Measurements from ENCODE around the gene DOC2A. TPM values are rescaled to one million over a fixed set of nuclear protein-coding genes. Genes with fewer than 3 reads are reported as not detected.

The DOC2A gene
- total and polyA plus RNA-seq, 2 experiments from 2014 or later: 9.8 to 10.0 TPM

DNA sequence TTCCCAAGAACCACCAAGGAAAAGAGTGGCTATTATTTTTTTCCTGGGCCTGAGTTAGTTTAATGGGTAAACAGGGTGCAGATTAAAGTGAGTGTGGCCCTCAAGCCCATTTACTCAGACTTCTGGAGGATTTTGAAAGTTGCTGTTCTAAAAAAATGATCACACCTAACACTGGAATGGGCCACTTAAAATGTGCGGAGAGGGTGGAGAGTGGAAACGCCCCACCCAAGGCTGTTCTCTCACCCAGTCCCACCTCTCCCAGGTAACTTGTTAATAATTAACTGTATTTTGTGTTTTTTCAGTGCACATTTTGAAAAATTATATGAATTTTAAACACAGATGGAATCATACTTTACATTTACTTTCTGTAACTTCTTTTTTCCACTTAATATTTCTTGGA is 20.8 kb downstream of the DOC2A start (continued):
- TF ChIP-seq, protein P1, sequence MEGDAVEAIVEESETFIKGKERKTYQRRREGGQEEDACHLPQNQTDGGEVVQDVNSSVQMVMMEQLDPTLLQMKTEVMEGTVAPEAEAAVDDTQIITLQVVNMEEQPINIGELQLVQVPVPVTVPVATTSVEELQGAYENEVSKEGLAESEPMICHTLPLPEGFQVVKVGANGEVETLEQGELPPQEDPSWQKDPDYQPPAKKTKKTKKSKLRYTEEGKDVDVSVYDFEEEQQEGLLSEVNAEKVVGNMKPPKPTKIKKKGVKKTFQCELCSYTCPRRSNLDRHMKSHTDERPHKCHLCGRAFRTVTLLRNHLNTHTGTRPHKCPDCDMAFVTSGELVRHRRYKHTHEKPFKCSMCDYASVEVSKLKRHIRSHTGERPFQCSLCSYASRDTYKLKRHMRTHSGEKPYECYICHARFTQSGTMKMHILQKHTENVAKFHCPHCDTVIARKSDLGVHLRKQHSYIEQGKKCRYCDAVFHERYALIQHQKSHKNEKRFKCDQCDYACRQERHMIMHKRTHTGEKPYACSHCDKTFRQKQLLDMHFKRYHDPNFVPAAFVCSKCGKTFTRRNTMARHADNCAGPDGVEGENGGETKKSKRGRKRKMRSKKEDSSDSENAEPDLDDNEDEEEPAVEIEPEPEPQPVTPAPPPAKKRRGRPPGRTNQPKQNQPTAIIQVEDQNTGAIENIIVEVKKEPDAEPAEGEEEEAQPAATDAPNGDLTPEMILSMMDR (conservative IDR thresholded peaks at IDR 0.05; ENCODE audit: low read depth in 2 of 2): no peak
- TF ChIP-seq NANOG (IDR thresholded peaks at IDR 0.05; ENCODE audit: borderline replicate concordance) (no peak), ZNF114 (CRISPR knock-in tag; IDR thresholded peaks at IDR 0.05) (no peak)

DNA sequence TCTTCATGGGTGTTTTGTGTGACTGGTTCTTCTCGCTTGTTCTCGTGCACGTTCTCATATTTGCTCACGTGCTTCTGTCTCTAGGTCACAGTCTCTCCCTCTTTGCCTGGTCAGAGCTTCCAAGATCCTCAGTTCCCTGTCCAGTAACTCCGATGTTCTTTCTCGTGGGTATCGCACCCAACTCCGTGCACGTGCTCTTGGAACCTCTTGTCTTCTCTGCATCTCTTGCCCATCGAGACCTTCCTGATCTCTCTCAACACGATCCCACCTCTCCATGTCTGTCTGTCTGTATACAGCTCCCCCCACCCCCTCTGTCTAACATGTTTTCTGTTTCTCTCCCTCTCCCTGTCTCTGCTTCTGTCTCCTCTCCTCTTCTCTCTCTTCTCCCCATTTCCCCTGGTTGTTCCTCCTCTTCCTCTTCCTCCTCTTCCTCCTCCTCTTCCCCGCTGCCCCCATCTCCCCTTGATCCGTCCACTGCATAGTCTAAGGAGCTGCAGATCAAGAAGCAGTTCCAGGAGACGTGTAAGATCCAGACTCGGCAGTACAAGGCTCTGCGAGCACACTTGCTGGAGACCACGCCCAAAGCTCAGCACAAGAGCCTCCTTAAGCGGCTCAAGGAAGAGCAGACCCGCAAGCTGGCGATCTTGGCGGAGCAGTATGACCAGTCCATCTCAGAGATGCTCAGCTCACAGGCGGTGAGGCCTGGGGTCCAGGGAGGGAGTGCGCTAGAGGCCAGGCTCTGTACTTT is 21.5 kb downstream of the DOC2A start:
- peaks cover 3% of the 10 kb centered on the region for H3K27me3 Mint-ChIP-seq (ENCODE audit: insufficient read depth, low read depth, poor library complexity)
- no peak overlapping the region for H3K27ac Mint-ChIP-seq
- H3K4me3 ChIP-seq: no peak overlapping the region
- DNase-seq (ENCODE audit: low spot score) (no peak), ATAC-seq (no peak)
- H3K9me2 ChIP-seq (ENCODE audit: insufficient read depth): no peaks in the 10 kb centered on the region
- no peak overlapping the region for H3K4me2 ChIP-seq
- H2AFZ ChIP-seq: no peak overlapping the region
- H3K36me3 ChIP-seq (ENCODE audit: insufficient read depth): peaks cover 10% of the 10 kb centered on the region
- no peak overlapping the region; the same call in 2 of the 3 replicates for H3K4me3 Mint-ChIP-seq
- H3K27ac ChIP-seq (ENCODE audit: low read depth): no peak overlapping the region
- no peaks in the 10 kb centered on the region; the same call in 1 of the 2 replicates for H4K20me1 ChIP-seq (replicated peaks; ENCODE audit: insufficient read depth)
- H3F3A ChIP-seq (replicated peaks; ENCODE audit: low read depth): no peaks in the 10 kb centered on the region
- H3K4me1 ChIP-seq (ENCODE audit: insufficient read depth): no peaks in the 10 kb centered on the region; the same call in 1 of the 2 replicates
- no peaks in the 10 kb centered on the region; the same call in 2 of the 3 replicates for H3K9me3 Mint-ChIP-seq
- H3K4me1 Mint-ChIP-seq: peaks cover 3% of the 10 kb centered on the region; the same call in 2 of the 3 replicates
- H3K79me2 ChIP-seq (replicated peaks; ENCODE audit: insufficient read depth): no peaks in the 10 kb centered on the region
- H3K36me3 Mint-ChIP-seq (ENCODE audit: low read depth): peaks cover 62% of the 10 kb centered on the region
- H3K27me3 ChIP-seq (ENCODE audit: insufficient read depth): no peaks in the 10 kb centered on the region
- TF ChIP-seq, protein P2, sequence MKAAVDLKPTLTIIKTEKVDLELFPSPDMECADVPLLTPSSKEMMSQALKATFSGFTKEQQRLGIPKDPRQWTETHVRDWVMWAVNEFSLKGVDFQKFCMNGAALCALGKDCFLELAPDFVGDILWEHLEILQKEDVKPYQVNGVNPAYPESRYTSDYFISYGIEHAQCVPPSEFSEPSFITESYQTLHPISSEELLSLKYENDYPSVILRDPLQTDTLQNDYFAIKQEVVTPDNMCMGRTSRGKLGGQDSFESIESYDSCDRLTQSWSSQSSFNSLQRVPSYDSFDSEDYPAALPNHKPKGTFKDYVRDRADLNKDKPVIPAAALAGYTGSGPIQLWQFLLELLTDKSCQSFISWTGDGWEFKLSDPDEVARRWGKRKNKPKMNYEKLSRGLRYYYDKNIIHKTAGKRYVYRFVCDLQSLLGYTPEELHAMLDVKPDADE (IDR thresholded peaks at IDR 0.05): no peak
- TF ChIP-seq, protein P3, sequence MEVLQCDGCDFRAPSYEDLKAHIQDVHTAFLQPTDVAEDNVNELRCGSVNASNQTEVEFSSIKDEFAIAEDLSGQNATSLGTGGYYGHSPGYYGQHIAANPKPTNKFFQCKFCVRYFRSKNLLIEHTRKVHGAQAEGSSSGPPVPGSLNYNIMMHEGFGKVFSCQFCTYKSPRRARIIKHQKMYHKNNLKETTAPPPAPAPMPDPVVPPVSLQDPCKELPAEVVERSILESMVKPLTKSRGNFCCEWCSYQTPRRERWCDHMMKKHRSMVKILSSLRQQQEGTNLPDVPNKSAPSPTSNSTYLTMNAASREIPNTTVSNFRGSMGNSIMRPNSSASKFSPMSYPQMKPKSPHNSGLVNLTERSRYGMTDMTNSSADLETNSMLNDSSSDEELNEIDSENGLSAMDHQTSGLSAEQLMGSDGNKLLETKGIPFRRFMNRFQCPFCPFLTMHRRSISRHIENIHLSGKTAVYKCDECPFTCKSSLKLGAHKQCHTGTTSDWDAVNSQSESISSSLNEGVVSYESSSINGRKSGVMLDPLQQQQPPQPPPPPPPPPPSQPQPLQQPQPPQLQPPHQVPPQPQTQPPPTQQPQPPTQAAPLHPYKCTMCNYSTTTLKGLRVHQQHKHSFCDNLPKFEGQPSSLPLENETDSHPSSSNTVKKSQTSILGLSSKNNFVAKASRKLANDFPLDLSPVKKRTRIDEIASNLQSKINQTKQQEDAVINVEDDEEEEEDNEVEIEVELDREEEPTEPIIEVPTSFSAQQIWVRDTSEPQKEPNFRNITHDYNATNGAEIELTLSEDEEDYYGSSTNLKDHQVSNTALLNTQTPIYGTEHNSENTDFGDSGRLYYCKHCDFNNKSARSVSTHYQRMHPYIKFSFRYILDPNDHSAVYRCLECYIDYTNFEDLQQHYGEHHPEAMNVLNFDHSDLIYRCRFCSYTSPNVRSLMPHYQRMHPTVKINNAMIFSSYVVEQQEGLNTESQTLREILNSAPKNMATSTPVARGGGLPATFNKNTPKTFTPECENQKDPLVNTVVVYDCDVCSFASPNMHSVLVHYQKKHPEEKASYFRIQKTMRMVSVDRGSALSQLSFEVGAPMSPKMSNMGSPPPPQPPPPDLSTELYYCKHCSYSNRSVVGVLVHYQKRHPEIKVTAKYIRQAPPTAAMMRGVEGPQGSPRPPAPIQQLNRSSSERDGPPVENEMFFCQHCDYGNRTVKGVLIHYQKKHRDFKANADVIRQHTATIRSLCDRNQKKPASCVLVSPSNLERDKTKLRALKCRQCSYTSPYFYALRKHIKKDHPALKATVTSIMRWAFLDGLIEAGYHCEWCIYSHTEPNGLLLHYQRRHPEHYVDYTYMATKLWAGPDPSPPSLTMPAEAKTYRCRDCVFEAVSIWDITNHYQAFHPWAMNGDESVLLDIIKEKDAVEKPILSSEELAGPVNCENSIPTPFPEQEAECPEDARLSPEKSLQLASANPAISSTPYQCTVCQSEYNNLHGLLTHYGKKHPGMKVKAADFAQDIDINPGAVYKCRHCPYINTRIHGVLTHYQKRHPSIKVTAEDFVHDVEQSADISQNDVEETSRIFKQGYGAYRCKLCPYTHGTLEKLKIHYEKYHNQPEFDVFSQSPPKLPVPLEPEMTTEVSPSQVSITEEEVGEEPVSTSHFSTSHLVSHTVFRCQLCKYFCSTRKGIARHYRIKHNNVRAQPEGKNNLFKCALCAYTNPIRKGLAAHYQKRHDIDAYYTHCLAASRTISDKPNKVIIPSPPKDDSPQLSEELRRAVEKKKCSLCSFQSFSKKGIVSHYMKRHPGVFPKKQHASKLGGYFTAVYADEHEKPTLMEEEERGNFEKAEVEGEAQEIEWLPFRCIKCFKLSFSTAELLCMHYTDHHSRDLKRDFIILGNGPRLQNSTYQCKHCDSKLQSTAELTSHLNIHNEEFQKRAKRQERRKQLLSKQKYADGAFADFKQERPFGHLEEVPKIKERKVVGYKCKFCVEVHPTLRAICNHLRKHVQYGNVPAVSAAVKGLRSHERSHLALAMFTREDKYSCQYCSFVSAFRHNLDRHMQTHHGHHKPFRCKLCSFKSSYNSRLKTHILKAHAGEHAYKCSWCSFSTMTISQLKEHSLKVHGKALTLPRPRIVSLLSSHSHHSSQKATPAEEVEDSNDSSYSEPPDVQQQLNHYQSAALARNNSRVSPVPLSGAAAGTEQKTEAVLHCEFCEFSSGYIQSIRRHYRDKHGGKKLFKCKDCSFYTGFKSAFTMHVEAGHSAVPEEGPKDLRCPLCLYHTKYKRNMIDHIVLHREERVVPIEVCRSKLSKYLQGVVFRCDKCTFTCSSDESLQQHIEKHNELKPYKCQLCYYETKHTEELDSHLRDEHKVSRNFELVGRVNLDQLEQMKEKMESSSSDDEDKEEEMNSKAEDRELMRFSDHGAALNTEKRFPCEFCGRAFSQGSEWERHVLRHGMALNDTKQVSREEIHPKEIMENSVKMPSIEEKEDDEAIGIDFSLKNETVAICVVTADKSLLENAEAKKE (CRISPR knock-in tag; IDR thresholded peaks at IDR 0.05): no peak
- TF ChIP-seq ZNF331 (CRISPR knock-in tag; IDR thresholded peaks at IDR 0.05; ENCODE audit: low read depth): no peak
- no peak for TF ChIP-seq ZNF114 (CRISPR knock-in tag; IDR thresholded peaks at IDR 0.05)
- no peak for TF ChIP-seq POLR2AphosphoS5 (IDR thresholded peaks at IDR 0.05; ENCODE audit: low read depth)
- TF ChIP-seq, protein P1 (conservative IDR thresholded peaks at IDR 0.05; ENCODE audit: low read depth in 2 of 2): no peak
- no peak for TF ChIP-seq JUNB (IDR thresholded peaks at IDR 0.05; ENCODE audit: unreplicated experiment)

All from GM23338 (cell line).